Stimulated activated CD4-positive, alpha-beta T cell treated with anti-CD3 and anti-CD28 coated beads, Interleukin-1b, Interleukin-23, amount 100 ng/mL, for 48 hours (primary cell): Measurements from ENCODE around the gene C11orf52.
"Not testable (repeated sequence)": the region's sequence is repeated elsewhere in the genome, so short reads cannot be mapped to it uniquely, and the experiment has no call there.

Source experiments
- DNase-seq: peaks from one replicate; pipeline ENCODE4 v3.0.0-alpha.2; 2020

The C11orf52 gene

GRCh38 chr11:111913031-111913861, 5.5 kb upstream of the C11orf52 start:
- no peak for DNase-seq

DNA sequence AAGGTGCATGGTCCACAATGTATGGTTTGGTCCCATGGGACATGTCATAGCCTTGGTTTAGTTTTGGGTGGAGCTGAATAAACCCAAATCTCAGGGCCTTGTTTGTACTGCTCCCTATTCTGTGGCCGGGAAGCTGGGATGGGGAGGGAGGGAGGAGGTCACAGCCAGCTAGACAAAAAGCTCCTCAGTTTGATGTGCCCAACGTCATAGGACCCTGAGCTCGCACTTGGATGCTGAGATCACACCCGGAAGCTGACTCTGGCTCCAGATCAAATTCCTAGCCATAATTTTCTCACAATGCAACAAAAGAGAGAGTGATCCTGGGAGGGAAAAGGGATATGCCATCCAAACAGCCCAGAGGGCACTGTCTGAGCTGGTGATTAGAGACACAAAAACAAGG, 4.7 kb upstream of the C11orf52 start:
- DNase-seq: no peak

- no peak for DNase-seq
Observed at GRCh38 chr11:111916768-111917167, 1.9 kb upstream of the C11orf52 start.

DNA sequence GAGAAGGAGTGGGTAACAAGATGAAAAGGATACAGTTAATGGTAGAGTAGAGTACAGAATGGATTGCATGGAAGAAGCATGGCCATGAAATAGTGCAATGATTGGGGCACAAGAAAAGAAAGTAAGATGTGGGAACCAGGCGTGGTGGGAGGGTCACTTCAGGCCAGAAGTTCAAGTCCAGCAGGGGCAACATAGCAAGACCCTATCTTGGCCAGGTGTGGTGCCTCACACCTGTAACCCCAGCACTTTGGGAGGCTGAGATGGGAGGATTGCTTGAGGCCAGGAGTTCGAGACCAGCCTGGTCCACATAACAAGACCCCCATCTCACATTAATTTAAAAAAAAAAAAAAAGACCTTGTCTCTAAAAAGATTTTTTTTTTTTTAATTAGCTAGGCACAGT, 1.4 kb upstream of the C11orf52 start:
- DNase-seq: no peak

- DNase-seq: no peak
Observed at GRCh38 chr11:111917788-111918187, 925 bp upstream of the C11orf52 start.

- DNase-seq: no peak
Observed at GRCh38 chr11:111920908-111921307, 2.2 kb downstream of the C11orf52 start.

- no peak for DNase-seq
Observed at GRCh38 chr11:111921541-111922230, 3.0 kb downstream of the C11orf52 start.

DNA sequence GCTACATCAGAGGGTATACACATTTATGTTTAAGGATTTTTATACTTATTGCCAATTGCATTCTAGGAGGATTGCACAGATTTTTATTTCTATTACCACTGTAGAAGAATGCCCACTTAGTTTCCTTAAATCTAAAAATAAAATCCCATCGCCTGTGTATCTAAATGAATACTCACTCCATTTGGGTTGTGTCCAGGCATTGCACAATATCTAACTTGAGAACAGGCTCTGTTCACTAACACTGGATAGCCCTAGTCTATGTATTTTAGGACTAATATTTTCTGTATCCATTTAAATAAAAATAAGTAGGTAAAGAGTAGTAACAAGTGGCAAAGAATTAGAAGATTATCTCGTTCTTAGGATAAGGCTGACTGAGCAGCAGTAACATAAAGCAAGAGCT, 4.1 kb downstream of the C11orf52 start:
- no peak for DNase-seq

GRCh38 chr11:111923351-111923788, 4.7 kb downstream of the C11orf52 start:
- no peak for DNase-seq

DNA sequence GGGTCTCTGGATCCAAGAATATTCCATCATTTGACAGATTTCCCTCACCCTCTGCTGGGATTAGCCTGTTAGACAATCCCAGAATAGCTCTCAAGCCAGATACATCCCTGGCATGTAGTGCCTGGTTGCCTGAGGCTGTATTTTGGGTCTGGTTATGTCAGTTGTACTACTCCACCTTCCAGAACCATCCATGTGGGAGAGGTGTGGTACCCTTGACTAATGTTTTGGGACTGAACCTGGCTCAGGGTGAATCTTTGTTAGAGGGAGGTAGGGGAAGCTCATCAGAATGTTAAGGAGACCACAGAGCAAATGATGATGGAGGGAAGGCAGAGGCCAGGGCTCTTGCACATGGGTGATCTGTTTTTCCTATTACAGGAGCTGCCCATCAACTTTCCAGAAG, 5.2 kb downstream of the C11orf52 start:
- DNase-seq: no peak

DNA sequence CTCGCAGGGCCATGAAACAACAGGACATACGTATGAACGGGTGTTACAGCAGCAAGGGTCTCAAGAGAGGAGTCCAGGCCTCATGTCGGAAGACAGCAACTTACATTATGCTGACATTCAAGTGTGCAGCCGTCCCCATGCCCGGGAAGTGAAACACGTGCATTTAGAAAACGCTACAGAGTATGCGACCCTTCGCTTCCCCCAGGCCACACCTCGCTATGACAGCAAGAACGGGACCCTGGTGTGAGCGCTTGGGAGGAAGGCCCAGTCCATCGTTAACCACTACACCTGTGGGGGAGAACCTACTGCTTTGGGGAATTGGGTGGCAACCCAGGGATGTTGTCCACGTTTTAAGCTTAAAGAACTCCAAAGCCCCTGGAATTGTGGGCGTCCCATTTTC, 7.2 kb downstream of the C11orf52 start:
- no peak for DNase-seq

- DNase-seq: peak; percentile 94
Observed at GRCh38 chr11:111926505-111927391, 8.0 kb downstream of the C11orf52 start.

DNA sequence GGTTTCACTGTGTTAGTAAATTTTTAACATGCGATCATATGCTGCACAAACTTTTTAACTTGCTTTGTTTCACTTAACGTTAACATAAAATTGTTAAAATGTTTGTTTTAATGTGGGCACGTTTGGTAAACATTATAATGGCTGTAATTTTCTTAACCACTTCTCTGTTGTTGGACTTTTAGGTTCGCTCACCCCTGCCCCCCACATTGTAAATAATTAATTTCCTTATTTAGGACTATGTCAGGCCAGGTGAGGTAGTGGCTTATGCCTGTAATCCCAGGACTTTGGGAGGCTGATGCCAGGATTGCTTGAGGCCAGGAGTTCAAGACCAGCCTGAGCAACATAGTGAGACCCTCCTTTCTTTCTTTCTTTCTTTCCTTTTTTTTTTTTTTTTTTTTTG, 11.8 kb downstream of the C11orf52 start:
- DNase-seq: no peak

GRCh38 chr11:111932611-111932950, 13.9 kb downstream of the C11orf52 start:
- DNase-seq: no peak

- DNase-seq: not testable (repeated sequence)
Observed at GRCh38 chr11:111933176-111933575, 14.5 kb downstream of the C11orf52 start.

GRCh38 chr11:111933872-111934271, 15.2 kb downstream of the C11orf52 start:
- no peak for DNase-seq

DNA sequence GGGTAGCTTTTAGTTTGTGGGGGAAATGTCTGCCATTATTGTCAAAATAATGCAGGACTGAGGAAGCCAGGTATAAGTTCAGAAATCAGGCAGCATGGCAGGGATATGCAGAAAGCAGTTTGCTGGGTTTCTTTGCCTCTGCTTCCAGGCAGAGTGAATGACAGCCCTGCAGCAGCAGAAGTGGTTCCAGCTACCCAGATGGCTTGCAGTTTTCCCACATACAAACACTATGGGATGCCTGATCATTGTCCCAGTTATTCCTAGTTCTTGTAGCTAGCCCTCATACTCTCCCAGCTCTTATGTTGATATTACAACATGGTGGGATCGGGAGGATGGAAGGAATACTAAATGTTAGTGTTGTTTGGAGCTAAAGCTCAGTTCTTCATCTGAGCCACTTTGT, 15.6 kb downstream of the C11orf52 start:
- no peak for DNase-seq

GRCh38 chr11:111935317-111936039, 16.8 kb downstream of the C11orf52 start:
- no peak for DNase-seq

GRCh38 chr11:111936040-111936540, 17.4 kb downstream of the C11orf52 start:
- no peak for DNase-seq

- no peak for DNase-seq
Observed at GRCh38 chr11:111937461-111937769, 18.7 kb downstream of the C11orf52 start.

- DNase-seq: no peak
Observed at GRCh38 chr11:111937844-111938243, 19.1 kb downstream of the C11orf52 start.

- DNase-seq: peak; percentile 65
Observed at GRCh38 chr11:111938687-111939160, 20.0 kb downstream of the C11orf52 start.
